ENCODE results near the gene MAST4. TPM values are rescaled to one million over a fixed set of nuclear protein-coding genes. Genes with fewer than 3 reads are reported as not detected.

MAST4 gene
- polyA plus RNA-seq, 2 of the 4 experiments (the other 2 are of a cell fraction) = 1.2 to 5.8 TPM

DNA sequence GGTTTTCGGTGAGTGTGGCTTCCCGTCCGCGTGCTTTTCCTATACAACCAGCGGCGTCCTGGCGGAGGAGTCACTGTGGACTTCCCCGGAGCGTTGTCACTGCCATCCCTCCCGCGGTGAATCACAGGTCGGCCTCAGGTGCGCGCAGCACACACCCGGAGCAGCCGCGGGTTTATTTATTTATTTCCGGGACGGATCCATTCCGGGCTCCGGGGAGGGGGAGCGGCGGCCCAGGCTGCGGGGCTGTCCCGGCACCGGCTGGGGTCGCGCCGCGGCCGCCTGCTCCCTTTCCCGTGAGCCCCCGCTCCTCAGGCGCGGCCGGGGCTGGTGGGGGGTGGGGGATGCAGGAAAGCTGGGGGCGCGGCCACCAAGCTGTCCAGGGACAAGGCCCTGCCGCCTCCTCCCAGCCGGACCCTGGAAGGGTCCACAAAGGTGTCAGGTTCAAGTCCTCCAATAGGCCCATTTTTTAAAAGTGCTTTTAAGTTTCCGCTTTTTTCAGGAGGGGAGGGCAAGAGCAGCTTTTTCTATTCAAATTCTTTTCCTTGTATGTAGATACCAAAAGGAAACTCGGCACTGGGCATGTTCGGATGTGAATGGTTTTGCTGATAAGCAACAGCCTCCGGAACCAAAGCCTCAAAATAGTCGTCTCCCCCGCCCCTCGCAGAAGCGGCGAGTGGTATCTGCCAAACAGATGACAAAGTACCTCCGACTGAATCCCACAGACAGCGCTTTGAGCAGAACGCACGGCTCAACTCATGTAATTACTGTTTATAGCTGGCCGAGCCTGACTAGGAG, 407.9 kb downstream of the MAST4 start:
- DNase-seq (ENCODE audit: low read depth in 1 of 2, low spot score in 1 of 2) = peak; percentile 71 to 83
- no peaks in the 10 kb centered on the region for H3K9me3 ChIP-seq
- CTCF ChIA-PET = interaction anchor here (1.0 to 4.7 kb wide), 3 partner anchors 10 to 196 kb away, joined by 3 to 34 read pairs (median 3); no protein-coding TSS in a partner anchor
- peaks cover 12% of the 10 kb centered on the region for H3K4me1 ChIP-seq
- no peak for FAIRE-seq
- WGBS (ENCODE audit: missing lambda C conversion rate) = under 1% methylated on average over 27 of the region's 54 CpGs
- peak overlapping the region; percentile 50 for H3K4me3 ChIP-seq
- peak overlapping the region; percentile 82 for H3K4me2 ChIP-seq
- ATAC-seq = peak; percentile 87 to 93
- peak overlapping the region; percentile 74 to 88 for H3K27ac ChIP-seq
- POLR2A ChIA-PET = interaction anchor here (0.7 to 1.3 kb wide), 3 partner anchors 9 to 45 kb away, joined by 3 to 7 read pairs (median 3); no protein-coding TSS in a partner anchor
- TF ChIP-seq ZSCAN20 (CRISPR knock-in tag; IDR thresholded peaks at IDR 0.05) (no peak), FOXS1 (CRISPR knock-in tag; IDR thresholded peaks at IDR 0.05) (no peak), TP53 (CRISPR knock-in tag; IDR thresholded peaks at IDR 0.05) (no peak), TFCP2L1 (CRISPR knock-in tag; IDR thresholded peaks at IDR 0.05) (no peak), MAZ (IDR thresholded peaks at IDR 0.05; ENCODE audit: borderline replicate concordance, low read depth, low read length) (no peak), NPAS2 (CRISPR knock-in tag; IDR thresholded peaks at IDR 0.05; ENCODE audit: borderline replicate concordance) (no peak), FOSB (CRISPR knock-in tag; IDR thresholded peaks at IDR 0.05) (no peak), EHF (CRISPR knock-in tag; IDR thresholded peaks at IDR 0.05) (no peak), POLR2AphosphoS2 (conservative IDR thresholded peaks at IDR 0.05; ENCODE audit: low read length) (no peak), CEBPB (IDR thresholded peaks at IDR 0.05) (no peak), RCOR1 (IDR thresholded peaks at IDR 0.05; ENCODE audit: low read depth, low read length) (no peak), ZNF302 (CRISPR knock-in tag; IDR thresholded peaks at IDR 0.05) (no peak), RNF2 (IDR thresholded peaks at IDR 0.05; ENCODE audit: borderline replicate concordance, low read depth) (no peak), PHF8 (IDR thresholded peaks at IDR 0.05; ENCODE audit: borderline replicate concordance, low read depth) (peak; percentile 44), RARB (CRISPR knock-in tag; IDR thresholded peaks at IDR 0.05) (no peak), HOXB5 (CRISPR knock-in tag; IDR thresholded peaks at IDR 0.05) (no peak), MAFK (IDR thresholded peaks at IDR 0.05; ENCODE audit: partially characterized antibody) (no peak), MYC (IDR thresholded peaks at IDR 0.05; ENCODE audit: borderline replicate concordance, low read length) (no peak; the same call in 1 of the 2 replicates), CHD4 (IDR thresholded peaks at IDR 0.05; ENCODE audit: borderline replicate concordance) (no peak), JUNB (IDR thresholded peaks at IDR 0.05) (no peak), KDM5A (IDR thresholded peaks at IDR 0.05) (no peak), POLR2A (IDR thresholded peaks at IDR 0.05; ENCODE audit: low read length) (peak; percentile 42), ZFP36 (IDR thresholded peaks at IDR 0.05; ENCODE audit: borderline replicate concordance, partially characterized antibody) (no peak), SMC3 (IDR thresholded peaks at IDR 0.05) (no peak; the same call in 2 of the 3 replicates), BHLHE40 (IDR thresholded peaks at IDR 0.05; ENCODE audit: low read depth, low read length) (no peak), HDAC2 (IDR thresholded peaks at IDR 0.05) (no peak)
- TF ChIP-seq, protein P1, sequence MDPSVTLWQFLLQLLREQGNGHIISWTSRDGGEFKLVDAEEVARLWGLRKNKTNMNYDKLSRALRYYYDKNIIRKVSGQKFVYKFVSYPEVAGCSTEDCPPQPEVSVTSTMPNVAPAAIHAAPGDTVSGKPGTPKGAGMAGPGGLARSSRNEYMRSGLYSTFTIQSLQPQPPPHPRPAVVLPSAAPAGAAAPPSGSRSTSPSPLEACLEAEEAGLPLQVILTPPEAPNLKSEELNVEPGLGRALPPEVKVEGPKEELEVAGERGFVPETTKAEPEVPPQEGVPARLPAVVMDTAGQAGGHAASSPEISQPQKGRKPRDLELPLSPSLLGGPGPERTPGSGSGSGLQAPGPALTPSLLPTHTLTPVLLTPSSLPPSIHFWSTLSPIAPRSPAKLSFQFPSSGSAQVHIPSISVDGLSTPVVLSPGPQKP (IDR thresholded peaks at IDR 0.05; ENCODE audit: low read depth, low read length) = no peak
- TF ChIP-seq, protein P2, sequence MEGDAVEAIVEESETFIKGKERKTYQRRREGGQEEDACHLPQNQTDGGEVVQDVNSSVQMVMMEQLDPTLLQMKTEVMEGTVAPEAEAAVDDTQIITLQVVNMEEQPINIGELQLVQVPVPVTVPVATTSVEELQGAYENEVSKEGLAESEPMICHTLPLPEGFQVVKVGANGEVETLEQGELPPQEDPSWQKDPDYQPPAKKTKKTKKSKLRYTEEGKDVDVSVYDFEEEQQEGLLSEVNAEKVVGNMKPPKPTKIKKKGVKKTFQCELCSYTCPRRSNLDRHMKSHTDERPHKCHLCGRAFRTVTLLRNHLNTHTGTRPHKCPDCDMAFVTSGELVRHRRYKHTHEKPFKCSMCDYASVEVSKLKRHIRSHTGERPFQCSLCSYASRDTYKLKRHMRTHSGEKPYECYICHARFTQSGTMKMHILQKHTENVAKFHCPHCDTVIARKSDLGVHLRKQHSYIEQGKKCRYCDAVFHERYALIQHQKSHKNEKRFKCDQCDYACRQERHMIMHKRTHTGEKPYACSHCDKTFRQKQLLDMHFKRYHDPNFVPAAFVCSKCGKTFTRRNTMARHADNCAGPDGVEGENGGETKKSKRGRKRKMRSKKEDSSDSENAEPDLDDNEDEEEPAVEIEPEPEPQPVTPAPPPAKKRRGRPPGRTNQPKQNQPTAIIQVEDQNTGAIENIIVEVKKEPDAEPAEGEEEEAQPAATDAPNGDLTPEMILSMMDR (IDR thresholded peaks at IDR 0.05) = no peak
- TF ChIP-seq, protein P3, sequence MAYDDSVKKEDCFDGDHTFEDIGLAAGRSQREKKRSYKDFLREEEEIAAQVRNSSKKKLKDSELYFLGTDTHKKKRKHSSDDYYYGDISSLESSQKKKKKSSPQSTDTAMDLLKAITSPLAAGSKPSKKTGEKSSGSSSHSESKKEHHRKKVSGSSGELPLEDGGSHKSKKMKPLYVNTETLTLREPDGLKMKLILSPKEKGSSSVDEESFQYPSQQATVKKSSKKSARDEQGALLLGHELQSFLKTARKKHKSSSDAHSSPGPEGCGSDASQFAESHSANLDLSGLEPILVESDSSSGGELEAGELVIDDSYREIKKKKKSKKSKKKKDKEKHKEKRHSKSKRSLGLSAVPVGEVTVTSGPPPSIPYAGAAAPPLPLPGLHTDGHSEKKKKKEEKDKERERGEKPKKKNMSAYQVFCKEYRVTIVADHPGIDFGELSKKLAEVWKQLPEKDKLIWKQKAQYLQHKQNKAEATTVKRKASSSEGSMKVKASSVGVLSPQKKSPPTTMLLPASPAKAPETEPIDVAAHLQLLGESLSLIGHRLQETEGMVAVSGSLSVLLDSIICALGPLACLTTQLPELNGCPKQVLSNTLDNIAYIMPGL (CRISPR knock-in tag; IDR thresholded peaks at IDR 0.05; ENCODE audit: borderline replicate concordance) = no peak
- TF ChIP-seq, protein P4, sequence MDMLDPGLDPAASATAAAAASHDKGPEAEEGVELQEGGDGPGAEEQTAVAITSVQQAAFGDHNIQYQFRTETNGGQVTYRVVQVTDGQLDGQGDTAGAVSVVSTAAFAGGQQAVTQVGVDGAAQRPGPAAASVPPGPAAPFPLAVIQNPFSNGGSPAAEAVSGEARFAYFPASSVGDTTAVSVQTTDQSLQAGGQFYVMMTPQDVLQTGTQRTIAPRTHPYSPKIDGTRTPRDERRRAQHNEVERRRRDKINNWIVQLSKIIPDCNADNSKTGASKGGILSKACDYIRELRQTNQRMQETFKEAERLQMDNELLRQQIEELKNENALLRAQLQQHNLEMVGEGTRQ (IDR thresholded peaks at IDR 0.05) = no peak
- TF ChIP-seq, protein P5, sequence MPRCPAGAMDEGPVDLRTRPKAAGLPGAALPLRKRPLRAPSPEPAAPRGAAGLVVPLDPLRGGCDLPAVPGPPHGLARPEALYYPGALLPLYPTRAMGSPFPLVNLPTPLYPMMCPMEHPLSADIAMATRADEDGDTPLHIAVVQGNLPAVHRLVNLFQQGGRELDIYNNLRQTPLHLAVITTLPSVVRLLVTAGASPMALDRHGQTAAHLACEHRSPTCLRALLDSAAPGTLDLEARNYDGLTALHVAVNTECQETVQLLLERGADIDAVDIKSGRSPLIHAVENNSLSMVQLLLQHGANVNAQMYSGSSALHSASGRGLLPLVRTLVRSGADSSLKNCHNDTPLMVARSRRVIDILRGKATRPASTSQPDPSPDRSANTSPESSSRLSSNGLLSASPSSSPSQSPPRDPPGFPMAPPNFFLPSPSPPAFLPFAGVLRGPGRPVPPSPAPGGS (IDR thresholded peaks at IDR 0.05) = peak; percentile 42; the same call in 1 of the 3 replicates
- TF ChIP-seq, protein P6, sequence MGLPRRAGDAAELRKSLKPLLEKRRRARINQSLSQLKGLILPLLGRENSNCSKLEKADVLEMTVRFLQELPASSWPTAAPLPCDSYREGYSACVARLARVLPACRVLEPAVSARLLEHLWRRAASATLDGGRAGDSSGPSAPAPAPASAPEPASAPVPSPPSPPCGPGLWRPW (IDR thresholded peaks at IDR 0.05) = no peak
- TF ChIP-seq, protein P7, sequence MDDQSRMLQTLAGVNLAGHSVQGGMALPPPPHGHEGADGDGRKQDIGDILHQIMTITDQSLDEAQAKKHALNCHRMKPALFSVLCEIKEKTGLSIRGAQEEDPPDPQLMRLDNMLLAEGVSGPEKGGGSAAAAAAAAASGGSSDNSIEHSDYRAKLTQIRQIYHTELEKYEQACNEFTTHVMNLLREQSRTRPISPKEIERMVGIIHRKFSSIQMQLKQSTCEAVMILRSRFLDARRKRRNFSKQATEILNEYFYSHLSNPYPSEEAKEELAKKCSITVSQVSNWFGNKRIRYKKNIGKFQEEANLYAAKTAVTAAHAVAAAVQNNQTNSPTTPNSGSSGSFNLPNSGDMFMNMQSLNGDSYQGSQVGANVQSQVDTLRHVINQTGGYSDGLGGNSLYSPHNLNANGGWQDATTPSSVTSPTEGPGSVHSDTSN (IDR thresholded peaks at IDR 0.05) = no peak

Data from A549 (cell line).